B cell (primary cell): ENCODE results near the gene PDCD1LG2. TPM values are rescaled to one million over a fixed set of nuclear protein-coding genes. Genes with fewer than 3 reads are reported as not detected.

ENCODE experiments used
- ATAC-seq: fragments of 200-7000 bp; cut with Tn5 transposase; one replicate; pipeline ENCODE4 v1.10.0; 2021; ENCODE audit warnings: low read depth, mild to moderate bottlenecking, moderate number of reproducible peaks, moderate library complexity
- CTCF ChIA-PET: fragments of 350-600 bp; sonication (Branson Sonifier 250); formaldehyde crosslinking; loops from one replicate; lab custom pipeline; 2021; ENCODE audit warnings: antibody characterized with exemption, inconsistent platforms; lab: Charles Lee
- POLR2A ChIA-PET: fragments of 350-600 bp; sonication (Branson Sonifier 250); formaldehyde crosslinking; loops from one replicate; lab custom pipeline; 2021; ENCODE audit warnings: antibody characterized with exemption; lab: Charles Lee
- DNase-seq: peaks from one replicate; pipeline ENCODE4 v3.0.0; 2013
- H2AFZ ChIP-seq: 2 replicates; pipeline ENCODE4 v1.6.1; 2012; ENCODE audit warnings: mild to moderate bottlenecking, low read depth, low read length; ENCODE audit not compliant: insufficient read depth, poor library complexity, severe bottlenecking
- H3K27ac ChIP-seq, 2 donors: 1 replicate in 1 of 2; 2 replicates in 1 of 2; pipeline ENCODE4 v1.5.1; 2012 to 2013; ENCODE audit warnings: low read length in 2 of 2, mild to moderate bottlenecking in 2 of 2, moderate library complexity in 1 of 2
- H3K27me3 ChIP-seq, 4 experiments: fragments of 200-600 bp in 1 of 4; sonication (generic) in 1 of 4; replicated peaks in 1 of 4; 1 replicate in 2 of 4; 2 replicates in 2 of 4; pipeline versions ENCODE4 v1.6.1 to v1.7.0; 2013 to 2016; ENCODE audit warnings: low read length in 3 of 4, mild to moderate bottlenecking in 2 of 4, mixed read lengths in 1 of 4, moderate library complexity in 1 of 4; ENCODE audit not compliant: insufficient read depth in 4 of 4, control insufficient read depth in 3 of 4; ENCODE audit errors: control extremely low read depth in 1 of 4
- H3K36me3 ChIP-seq, 2 experiments: replicated peaks in 1 of 2; 1 replicate in 1 of 2; 2 replicates in 1 of 2; pipeline versions ENCODE4 v1.6.1 to v1.7.1; 2013; ENCODE audit warnings: low read length in 1 of 2; ENCODE audit not compliant: insufficient read depth in 2 of 2, control insufficient read depth in 1 of 2; ENCODE audit errors: control extremely low read depth in 1 of 2, extremely low read depth in 1 of 2
- H3K4me1 ChIP-seq, 2 donors: fragments of 200-600 bp in 1 of 2; sonication (generic) in 1 of 2; 1 replicate in 1 of 2; 2 replicates in 1 of 2; pipeline versions ENCODE4 v1.5.1 to v1.6.1; 2013 to 2017; ENCODE audit warnings: low read length in 2 of 2; ENCODE audit not compliant: control insufficient read depth in 2 of 2, insufficient read depth in 2 of 2
- H3K4me2 ChIP-seq: replicated peaks from 2 replicates; pipeline ENCODE3; 2012; ENCODE audit warnings: mild to moderate bottlenecking, low read depth, low read length; ENCODE audit not compliant: poor library complexity, severe bottlenecking
- H3K4me3 ChIP-seq, 5 experiments: fragments of 200-600 bp in 1 of 5; sonication (generic) in 1 of 5; 1 replicate in 3 of 5; 2 replicates in 2 of 5; pipeline versions ENCODE4 v1.5.1 to v1.7.0; 2011 to 2016; ENCODE audit warnings: low read length in 4 of 5, mild to moderate bottlenecking in 4 of 5, low read depth in 2 of 5, control low read depth in 1 of 5, moderate library complexity in 1 of 5; ENCODE audit not compliant: insufficient read depth in 1 of 5; ENCODE audit errors: control extremely low read depth in 1 of 5, extremely low read depth in 1 of 5
- H3K79me2 ChIP-seq: fragments of 200-600 bp; sonication (generic); one replicate; pipeline ENCODE4 v1.6.0; 2016; ENCODE audit warnings: low read length; ENCODE audit not compliant: control insufficient read depth, insufficient read depth
- H3K9ac ChIP-seq: fragments of 200-600 bp; sonication (generic); 2 replicates; pipeline ENCODE4 v1.6.1; 2017; ENCODE audit warnings: mild to moderate bottlenecking, low read length, moderate library complexity
- H3K9me3 ChIP-seq, 3 donors: one replicate each; pipeline versions ENCODE4 v1.6.1 to v1.7.1; 2013; ENCODE audit warnings: low read length in 2 of 3; ENCODE audit not compliant: control insufficient read depth in 2 of 3, insufficient read depth in 1 of 3; ENCODE audit errors: control extremely low read depth in 1 of 3
- H4K20me1 ChIP-seq: 2 replicates; pipeline ENCODE4 v1.6.0; 2012; ENCODE audit warnings: mild to moderate bottlenecking, low read length; ENCODE audit not compliant: insufficient read depth, control insufficient read depth, poor library complexity, severe bottlenecking
- H3K27ac Mint-ChIP-seq: one replicate; pipeline ENCODE4 v1.8.0; 2021; ENCODE audit warnings: mixed read lengths
- H3K27me3 Mint-ChIP-seq: one replicate; pipeline ENCODE4 v1.8.0; 2021; ENCODE audit warnings: mixed read lengths
- H3K4me1 Mint-ChIP-seq: one replicate; pipeline ENCODE4 v1.8.0; 2021; ENCODE audit warnings: mixed read lengths
- H3K4me3 Mint-ChIP-seq: one replicate; pipeline ENCODE4 v1.8.0; 2021; ENCODE audit warnings: mixed read lengths
- H3K9me3 Mint-ChIP-seq: one replicate; pipeline ENCODE4 v1.8.0; 2022; ENCODE audit warnings: mixed read lengths; ENCODE audit not compliant: insufficient read depth
- EZH2 ChIP-seq: IDR thresholded peaks from 2 replicates; pipeline ENCODE4 v1.6.1; 2012; ENCODE audit warnings: borderline replicate concordance, low read depth, mild to moderate bottlenecking, moderate library complexity, low read length; ENCODE audit not compliant: insufficient read depth, poor library complexity, severe bottlenecking
- WGBS: methylation state at CpG from one replicate; pipeline ENCODE4 v1.1.5; 2013; ENCODE audit warnings: missing lambda C conversion rate; ENCODE audit not compliant: insufficient coverage; 5-methylcytosine and 5-hydroxymethylcytosine counted together
- intact Hi-C: fragments of 100-400 bp; cut with micrococcal nuclease; formaldehyde crosslinking; loops from one replicate; pipeline ENCODE4 v1.10.0; 2022
- polyA plus RNA-seq: library from polyadenylated mRNA; depleted of rRNA; stranded (reverse); fragments of >200 nt; gene quantifications from 2 replicates; pipeline ENCODE4 v1.2.3, GENCODE V29; 2012
- total RNA-seq, 2 donors: library from RNA; stranded (reverse); fragments of 120-200 nt in 1 of 2; gene quantifications; 1 replicate in 1 of 2; 2 replicates in 1 of 2; pipeline versions ENCODE4 v1.2.3 to v1.2.4, GENCODE V29; 2013 to 2022
- TF ChIP-seq, protein P1 (sequence below): fragments of 200-600 bp; IDR thresholded peaks from one replicate; pipeline ENCODE4 v1.8.0; 2022; ENCODE audit warnings: antibody characterized with exemption, mild to moderate bottlenecking

PDCD1LG2 gene
- total and polyA plus RNA-seq, 2 donors (not counting 1 experiment from before 2014, with no cell fraction given), result 0.67 TPM; not detected in 1

- peaks cover 25 to 28% of the 10 kb centered on the region in 2 donors for H3K4me1 ChIP-seq
- no peaks in the 10 kb centered on the region for H4K20me1 ChIP-seq
- H3K4me2 ChIP-seq, result no peak overlapping the region
- Mint-ChIP-seq H3K27me3 (no peaks in the 10 kb centered on the region), H3K4me1 (peaks cover 45% of the 10 kb centered on the region), H3K4me3 (no peak overlapping the region), H3K9me3 (peaks cover 3% of the 10 kb centered on the region), H3K27ac (no peak overlapping the region)
- CTCF ChIA-PET, result interaction anchor here (1.0 to 3.5 kb wide), 5 partner anchors 9 to 372 kb away, joined by 3 to 15 read pairs (median 4); no protein-coding TSS in a partner anchor
- no peaks in the 10 kb centered on the region for H3K27me3 ChIP-seq
- H3K4me3 ChIP-seq, result no peak overlapping the region
- H3K9ac ChIP-seq, result no peak overlapping the region
- H2AFZ ChIP-seq, result no peak overlapping the region
- H3K36me3 ChIP-seq, result no peaks in the 10 kb centered on the region
- H3K9me3 ChIP-seq, result no peaks in the 10 kb centered on the region
- 94% methylated on average over 2 of the region's 2 CpGs for WGBS
- DNase-seq (no peak), ATAC-seq (no peak)
- H3K27ac ChIP-seq, result no peak overlapping the region
- intact Hi-C loops, result no loop called here
- POLR2A ChIA-PET, result interaction anchor here (0.6 kb wide), 1 partner anchor 41 kb away, joined by 4 read pairs; no protein-coding TSS in a partner anchor
- TF ChIP-seq EZH2, result no peak
- TF ChIP-seq, protein P1, sequence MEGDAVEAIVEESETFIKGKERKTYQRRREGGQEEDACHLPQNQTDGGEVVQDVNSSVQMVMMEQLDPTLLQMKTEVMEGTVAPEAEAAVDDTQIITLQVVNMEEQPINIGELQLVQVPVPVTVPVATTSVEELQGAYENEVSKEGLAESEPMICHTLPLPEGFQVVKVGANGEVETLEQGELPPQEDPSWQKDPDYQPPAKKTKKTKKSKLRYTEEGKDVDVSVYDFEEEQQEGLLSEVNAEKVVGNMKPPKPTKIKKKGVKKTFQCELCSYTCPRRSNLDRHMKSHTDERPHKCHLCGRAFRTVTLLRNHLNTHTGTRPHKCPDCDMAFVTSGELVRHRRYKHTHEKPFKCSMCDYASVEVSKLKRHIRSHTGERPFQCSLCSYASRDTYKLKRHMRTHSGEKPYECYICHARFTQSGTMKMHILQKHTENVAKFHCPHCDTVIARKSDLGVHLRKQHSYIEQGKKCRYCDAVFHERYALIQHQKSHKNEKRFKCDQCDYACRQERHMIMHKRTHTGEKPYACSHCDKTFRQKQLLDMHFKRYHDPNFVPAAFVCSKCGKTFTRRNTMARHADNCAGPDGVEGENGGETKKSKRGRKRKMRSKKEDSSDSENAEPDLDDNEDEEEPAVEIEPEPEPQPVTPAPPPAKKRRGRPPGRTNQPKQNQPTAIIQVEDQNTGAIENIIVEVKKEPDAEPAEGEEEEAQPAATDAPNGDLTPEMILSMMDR, result no peak
- no peaks in the 10 kb centered on the region for H3K79me2 ChIP-seq
Observed at GRCh38 chr9:5559659-5560058, 49.3 kb downstream of the PDCD1LG2 start.

GRCh38 chr9:5560443-5561100 lies 50.2 kb downstream of the PDCD1LG2 start:
- no peak overlapping the region for H2AFZ ChIP-seq
- no peak overlapping the region for H3K4me3 Mint-ChIP-seq
- H3K4me2 ChIP-seq, result no peak overlapping the region
- CTCF ChIA-PET, result interaction anchor here (1.8 to 3.5 kb wide), 2 partner anchors 22 to 28 kb away, joined by 4 to 15 read pairs; no protein-coding TSS in a partner anchor
- H3K27me3 Mint-ChIP-seq, result no peaks in the 10 kb centered on the region
- no peaks in the 10 kb centered on the region for H4K20me1 ChIP-seq
- H3K9ac ChIP-seq, result no peak overlapping the region
- no peak overlapping the region for H3K27ac Mint-ChIP-seq
- H3K79me2 ChIP-seq, result no peaks in the 10 kb centered on the region
- POLR2A ChIA-PET, result no interaction called here
- peaks cover 45% of the 10 kb centered on the region for H3K4me1 Mint-ChIP-seq
- 83% methylated on average over 1 of the region's 4 CpGs for WGBS
- ATAC-seq (no peak), DNase-seq (no peak)
- H3K9me3 Mint-ChIP-seq, result peaks cover 3% of the 10 kb centered on the region
- H3K4me1 ChIP-seq, result peaks cover 25 to 28% of the 10 kb centered on the region in 2 donors
- H3K9me3 ChIP-seq, result no peaks in the 10 kb centered on the region
- H3K4me3 ChIP-seq, result no peak overlapping the region
- no peaks in the 10 kb centered on the region for H3K27me3 ChIP-seq
- no peak overlapping the region for H3K27ac ChIP-seq
- H3K36me3 ChIP-seq, result no peaks in the 10 kb centered on the region
- intact Hi-C loops, result no loop called here
- no peak for TF ChIP-seq EZH2
- TF ChIP-seq, protein P1, result no peak
